AG10803 (cell line): ENCODE data around the gene UGP2.
"Not testable (repeated sequence)": the region's sequence is repeated elsewhere in the genome, so short reads cannot be mapped to it uniquely, and the experiment has no call there.

Experiments
- DNase-seq: peaks from one replicate; pipeline ENCODE4 v3.0.0; 2010; ENCODE audit warnings: low read depth
- H3K4me3 ChIP-seq: 2 replicates; pipeline ENCODE4 v1.5.1; 2011; ENCODE audit warnings: mild to moderate bottlenecking, low read length, control low read depth
- CTCF ChIP-seq: conservative IDR thresholded peaks from 2 replicates; pipeline ENCODE4 v1.5.1; 2011; ENCODE audit warnings: mild to moderate bottlenecking, low read length, control low read depth, inconsistent platforms

The UGP2 gene

DNA sequence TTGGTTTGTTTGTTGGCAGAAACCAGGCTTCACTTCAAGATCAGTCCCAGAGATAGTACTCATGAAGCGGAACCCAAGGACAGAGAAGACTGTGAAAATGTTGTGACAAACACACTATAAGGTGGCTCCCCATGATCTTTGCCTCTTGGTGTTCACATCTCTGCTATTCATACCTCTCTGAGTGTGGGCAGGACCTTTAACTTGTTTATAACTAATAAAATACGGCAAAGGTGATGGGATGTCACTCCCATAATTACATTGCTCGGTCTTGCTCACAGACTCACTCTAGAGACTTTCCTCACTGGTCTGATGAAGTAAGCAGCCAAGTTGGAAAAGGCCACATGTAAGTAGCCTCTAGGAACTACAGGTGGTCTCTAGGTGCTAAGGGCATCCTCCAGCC is 30.6 kb upstream of the UGP2 start:
- DNase-seq, result no peak
- H3K4me3 ChIP-seq, result no peak overlapping the region
- no peak for TF ChIP-seq CTCF

DNA sequence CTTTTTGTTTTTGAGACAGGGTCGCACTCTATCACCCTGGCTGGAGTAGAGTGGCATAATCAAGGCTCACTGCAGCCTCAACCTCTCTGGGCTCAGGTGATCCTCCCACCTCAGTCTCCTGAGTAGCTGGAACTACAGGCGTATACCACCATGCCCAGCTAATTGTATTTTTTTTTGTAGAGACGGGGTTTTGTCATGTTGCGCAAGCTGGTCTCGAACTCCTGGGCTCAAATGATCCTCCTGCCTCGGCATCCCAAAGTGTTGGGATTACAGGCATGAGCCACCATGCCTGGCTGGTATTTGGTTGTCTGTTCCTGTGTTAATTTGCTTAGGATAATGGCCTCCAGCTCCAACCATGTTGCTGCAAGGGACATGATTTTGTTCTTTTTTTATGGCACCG is 29.8 kb upstream of the UGP2 start:
- DNase-seq, result not testable (repeated sequence)

GRCh38 chr2:63814114-63814513 is 27.6 kb upstream of the UGP2 start:
- TF ChIP-seq CTCF, result no peak
- H3K4me3 ChIP-seq, result no peak overlapping the region
- DNase-seq, result peak; percentile 21

More for the DNA sequence above, 29.8 kb upstream of the UGP2 start:
- H3K4me3 ChIP-seq, result not testable (repeated sequence)

DNA sequence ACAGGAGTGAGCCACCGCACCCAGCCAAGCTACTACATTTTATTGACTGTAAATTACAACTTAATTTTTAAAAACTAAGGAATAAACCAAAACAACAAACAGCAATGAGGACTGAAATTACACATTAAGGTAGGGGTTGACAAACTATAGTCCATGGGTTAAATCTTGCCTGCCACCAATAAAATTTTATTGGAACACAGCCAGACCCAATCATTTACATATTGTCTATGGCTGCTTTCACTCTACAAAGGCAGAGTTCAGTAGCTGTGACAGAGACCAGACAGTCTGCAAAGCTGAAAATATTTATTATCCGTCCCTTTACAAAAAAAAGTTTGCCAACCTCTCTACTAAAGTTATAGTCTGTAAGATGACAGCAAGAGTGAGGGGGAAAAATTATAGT is 24.3 kb upstream of the UGP2 start:
- no peak for TF ChIP-seq CTCF
- DNase-seq, result no peak
- H3K4me3 ChIP-seq, result no peak overlapping the region

- TF ChIP-seq CTCF, result no peak
- H3K4me3 ChIP-seq, result no peak overlapping the region
- DNase-seq, result no peak
Measured at GRCh38 chr2:63818271-63818670, 23.4 kb upstream of the UGP2 start.

DNA sequence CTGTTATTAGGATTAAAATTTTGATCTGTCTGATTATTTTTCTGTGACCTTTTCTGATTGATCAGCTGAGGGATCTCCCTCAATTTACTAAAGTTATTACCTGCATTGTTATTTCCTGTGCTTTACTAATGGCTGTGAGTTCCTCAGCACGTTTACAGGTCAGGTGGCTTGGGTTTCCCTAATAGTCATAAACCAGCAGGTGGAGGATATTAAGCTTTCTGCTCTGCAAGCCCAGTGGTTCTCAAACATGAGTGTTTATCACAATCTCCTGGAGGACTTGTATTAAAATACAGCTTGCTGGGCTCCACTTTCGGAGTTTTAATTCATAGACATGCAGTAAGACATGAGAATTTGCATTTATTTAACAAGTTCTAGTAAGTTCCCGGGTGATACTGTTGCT is 22.4 kb upstream of the UGP2 start:
- no peak overlapping the region for H3K4me3 ChIP-seq
- no peak for DNase-seq
- no peak for TF ChIP-seq CTCF

- no peak overlapping the region for H3K4me3 ChIP-seq
- no peak for TF ChIP-seq CTCF
- peak; percentile 88 for DNase-seq
Measured at GRCh38 chr2:63819765-63820717, 21.7 kb upstream of the UGP2 start.
